ENCODE measurements around the gene VANGL1. TPM values are rescaled to one million over a fixed set of nuclear protein-coding genes. Genes with fewer than 3 reads are reported as not detected.

VANGL1 gene
- total and polyA plus RNA-seq, 2 of the 13 experiments (the other 11 are each of a cell fraction or from before 2014, with no cell fraction given), result 5.3 to 9.4 TPM

- TF ChIP-seq SKIL (CRISPR knock-in tag; IDR thresholded peaks at IDR 0.05; ENCODE audit: borderline replicate concordance) (peak; percentile 33; the same call in 1 of the 2 replicates), FOXA1 (IDR thresholded peaks at IDR 0.05) (no peak), FOXA1 (CRISPR knock-in tag; IDR thresholded peaks at IDR 0.05) (peak; percentile 70), GFI1 (CRISPR knock-in tag; IDR thresholded peaks at IDR 0.05; ENCODE audit: borderline replicate concordance) (no peak), ZNF644 (CRISPR knock-in tag; IDR thresholded peaks at IDR 0.05; ENCODE audit: low read depth) (0 out of 2 replicates have a peak, but pooled peaks have one; percentile 44), NR2F6 (IDR thresholded peaks at IDR 0.05) (peak; percentile 66), NR2F6 (CRISPR knock-in tag; IDR thresholded peaks at IDR 0.05) (peak; percentile 68; the same call in 1 of the 2 replicates), TCF7 (IDR thresholded peaks at IDR 0.05; ENCODE audit: low read depth) (0 out of 2 replicates have a peak, but pooled peaks have one; percentile 21), ZNF12 (CRISPR knock-in tag; IDR thresholded peaks at IDR 0.05) (peak; percentile 94), ARID5B (CRISPR knock-in tag; IDR thresholded peaks at IDR 0.05) (peak; percentile 70), ZNF660 (CRISPR knock-in tag; IDR thresholded peaks at IDR 0.05; ENCODE audit: borderline replicate concordance, low read depth) (no peak), MAFG (CRISPR knock-in tag; IDR thresholded peaks at IDR 0.05) (no peak), HMG20A (CRISPR knock-in tag; IDR thresholded peaks at IDR 0.05; ENCODE audit: borderline replicate concordance) (peak; percentile 21; the same call in 1 of the 2 replicates), ETV5 (CRISPR knock-in tag; IDR thresholded peaks at IDR 0.05; ENCODE audit: borderline replicate concordance) (peak; percentile 77; the same call in 1 of the 2 replicates)
Observed at GRCh38 chr1:115630342-115630741, 11.4 kb upstream of the VANGL1 start (continued).
